HCT116 (cell line): ENCODE measurements around the gene RTN4IP1. TPM values are rescaled to one million over a fixed set of nuclear protein-coding genes. Genes with fewer than 3 reads are reported as not detected.

Experiments
- ATAC-seq: fragments of 200-7000 bp; cut with Tn5 transposase; 2 replicates; pipeline ENCODE4 v1.9.1; 2020; ENCODE audit warnings: mild to moderate bottlenecking, moderate library complexity
- BruUV-seq: library from RNA; stranded (reverse); fragments of 400-500 nt; replicated peaks from 2 replicates; lab custom pipeline; 2021; lab: Mats Ljungman, UMichigan
- CTCF ChIA-PET: fragments of 300-600 bp; sonication (Branson Sonifier 250); formaldehyde crosslinking; loops from one replicate; lab custom pipeline; 2021; ENCODE audit warnings: antibody characterized with exemption; lab: Charles Lee
- POLR2A ChIA-PET: fragments of 300-600, 350-600 bp; sonication (Branson Sonifier 250); formaldehyde crosslinking; loops from one replicate; lab custom pipeline; 2021; ENCODE audit warnings: antibody characterized with exemption; lab: Charles Lee
- RAD21 ChIA-PET, 2 experiments: fragments of 300-600 bp; sonication (Branson Sonifier 250); formaldehyde crosslinking; loops; one replicate each; lab custom pipeline; 2023; ENCODE audit warnings: low total read pairs in 2 of 2; ENCODE audit not compliant: uncharacterized antibody in 2 of 2, unreplicated experiment in 2 of 2, low non-redundant PET in 1 of 2; lab: Charles Lee
- DNase-seq: peaks from one replicate; pipeline ENCODE4 v3.0.0-alpha.2; 2010; ENCODE audit warnings: low read depth, low spot score
- H2AFZ ChIP-seq: fragments of 200-600 bp; shearing (Covaris generic), sonication (generic); 2 replicates; pipeline ENCODE4 v1.6.1; 2017; ENCODE audit warnings: low read depth, mixed run types, mixed read lengths, antibody characterized with exemption, low read length; ENCODE audit not compliant: poor library complexity, severe bottlenecking
- H3K27ac ChIP-seq: 2 replicates; pipeline ENCODE4 v1.5.1; 2012; ENCODE audit warnings: low read depth, low read length
- H3K27me3 ChIP-seq: fragments of 200-600 bp; sonication (generic); 2 replicates; pipeline ENCODE4 v1.6.1; 2016; ENCODE audit warnings: mixed run types, low read length, mixed read lengths; ENCODE audit not compliant: insufficient read depth
- H3K36me3 ChIP-seq, 2 experiments: fragments of 200-500 bp in 1 of 2; fragments of 200-600 bp in 1 of 2; sonication (Bioruptor generic) in 1 of 2; sonication (generic) in 1 of 2; 2 replicates each; pipeline versions ENCODE4 v1.5.1 to v1.6.1; 2014 to 2016; ENCODE audit warnings: low read length in 2 of 2, inconsistent platforms in 1 of 2, mixed read lengths in 1 of 2, mixed run types in 1 of 2; ENCODE audit not compliant: insufficient read depth in 2 of 2, control insufficient read depth in 1 of 2
- H3K4me1 ChIP-seq, 2 experiments: fragments of 200-600 bp in 1 of 2; sonication (generic) in 1 of 2; 2 replicates each; pipeline versions ENCODE4 v1.5.1 to v1.6.1; 2012 to 2017; ENCODE audit warnings: low read length in 2 of 2, inconsistent platforms in 1 of 2, mild to moderate bottlenecking in 1 of 2, mixed read lengths in 1 of 2, mixed run types in 1 of 2, moderate library complexity in 1 of 2; ENCODE audit not compliant: insufficient read depth in 2 of 2, control insufficient read depth in 1 of 2
- H3K4me2 ChIP-seq: fragments of 200-600 bp; sonication (generic); 2 replicates; pipeline ENCODE4 v1.6.1; 2017; ENCODE audit warnings: mixed run types, low read length, mixed read lengths
- H3K4me3 ChIP-seq, 2 experiments: fragments of 200-600 bp in 1 of 2; sonication (generic) in 1 of 2; replicated peaks in 1 of 2; 2 replicates each; pipeline ENCODE4 v1.5.1; 2011 to 2016; ENCODE audit warnings: low read length in 2 of 2, control low read depth in 1 of 2, low read depth in 1 of 2, mild to moderate bottlenecking in 1 of 2, mixed read lengths in 1 of 2, mixed run types in 1 of 2
- H3K79me2 ChIP-seq: fragments of 200-600 bp; sonication (generic); 2 replicates; pipeline ENCODE4 v1.6.1; 2017; ENCODE audit warnings: mild to moderate bottlenecking, mixed run types, low read length, moderate library complexity, mixed read lengths; ENCODE audit not compliant: insufficient read depth
- H3K9ac ChIP-seq: fragments of 200-600 bp; sonication (generic); 2 replicates; pipeline ENCODE4 v1.6.1; 2016; ENCODE audit warnings: low read length, mixed read lengths
- H3K9me2 ChIP-seq: fragments of 200-600 bp; sonication (generic), shearing (Covaris generic); 2 replicates; pipeline ENCODE4 v1.6.1; 2017; ENCODE audit warnings: mixed run types, mild to moderate bottlenecking, moderate library complexity; ENCODE audit not compliant: insufficient read depth
- H3K9me3 ChIP-seq, 2 experiments: fragments of 200-500 bp in 1 of 2; fragments of 200-600 bp in 1 of 2; sonication (Bioruptor generic) in 1 of 2; sonication (generic) in 1 of 2; 2 replicates each; pipeline ENCODE4 v1.6.1; 2014 to 2017; ENCODE audit warnings: low read length in 2 of 2, mixed read lengths in 2 of 2, inconsistent platforms in 1 of 2, low read depth in 1 of 2, mild to moderate bottlenecking in 1 of 2, mixed run types in 1 of 2, moderate library complexity in 1 of 2; ENCODE audit not compliant: control insufficient read depth in 1 of 2, insufficient read depth in 1 of 2
- H4K20me1 ChIP-seq: fragments of 200-600 bp; sonication (generic), shearing (Covaris generic); 2 replicates; pipeline ENCODE4 v1.6.1; 2017; ENCODE audit warnings: mixed run types, mild to moderate bottlenecking, moderate library complexity; ENCODE audit not compliant: insufficient read depth
- EGR1 ChIP-seq: IDR thresholded peaks from 2 replicates; pipeline ENCODE4 v1.6.1; 2012; ENCODE audit warnings: low read depth
- EZH2 ChIP-seq: fragments of 200-600 bp; sonication (generic); IDR thresholded peaks from 2 replicates; pipeline ENCODE4 v1.6.1; 2017; ENCODE audit warnings: antibody characterized with exemption, mixed run types
- EZH2phosphoT487 ChIP-seq: fragments of 200-600 bp; IDR thresholded peaks from 2 replicates; pipeline ENCODE4 v1.6.1; 2018; ENCODE audit warnings: antibody characterized with exemption, borderline replicate concordance
- POLR2AphosphoS5 ChIP-seq: IDR thresholded peaks from 2 replicates; pipeline ENCODE4 v1.6.1; 2011; ENCODE audit warnings: mild to moderate bottlenecking, low read depth, low read length, moderate library complexity
- RAD21 ChIP-seq: IDR thresholded peaks from 2 replicates; pipeline ENCODE4 v1.6.1; 2012; ENCODE audit warnings: low read depth, mild to moderate bottlenecking
- SIN3A ChIP-seq: IDR thresholded peaks from 2 replicates; pipeline ENCODE4 v1.6.1; 2012; ENCODE audit warnings: low read depth
- ZFX ChIP-seq: fragments of 450-650 bp; IDR thresholded peaks from 2 replicates; pipeline ENCODE4 v1.6.1; 2017
- intact Hi-C: fragments of 100-400 bp; cut with micrococcal nuclease; formaldehyde crosslinking; loops from 2 replicates; pipeline ENCODE4 v1.10.0; 2022
- total RNA-seq: library from RNA; stranded (reverse); gene quantifications from one replicate; pipeline ENCODE4 v1.2.1, GENCODE V29; 2021; ENCODE audit not compliant: unreplicated experiment
- TF ChIP-seq, protein P1 (sequence below): IDR thresholded peaks from 2 replicates; pipeline ENCODE4 v1.6.1; 2012; ENCODE audit warnings: low read depth
- TF ChIP-seq, protein P2 (sequence below): IDR thresholded peaks from 2 replicates; pipeline ENCODE4 v1.6.1; 2012

Gene RTN4IP1
- total RNA-seq, 1 experiment from 2014 or later, result 9.1 TPM

DNA sequence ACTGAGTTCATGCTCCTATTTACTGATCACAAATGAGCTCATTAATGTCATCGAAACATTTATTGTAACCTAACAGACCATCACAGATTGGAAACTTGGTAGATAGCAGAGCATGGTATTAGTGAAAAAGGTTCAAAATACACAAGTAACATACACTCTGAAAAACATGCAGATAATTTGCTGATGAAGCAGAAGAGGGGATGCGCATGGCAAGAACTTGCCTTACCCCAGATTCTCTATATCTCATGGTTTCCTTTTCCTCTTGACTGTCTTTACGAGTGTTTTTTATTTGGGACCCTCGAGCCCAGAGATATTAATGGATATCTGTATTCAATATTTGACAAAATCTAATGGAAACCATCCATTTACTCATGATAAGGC lies 37.7 kb upstream of the RTN4IP1 start:
- ChIA-PET CTCF (no interaction called here), POLR2A (no interaction called here), RAD21 (no interaction called here)
- TF ChIP-seq EGR1, result no peak
- TF ChIP-seq, protein P1, sequence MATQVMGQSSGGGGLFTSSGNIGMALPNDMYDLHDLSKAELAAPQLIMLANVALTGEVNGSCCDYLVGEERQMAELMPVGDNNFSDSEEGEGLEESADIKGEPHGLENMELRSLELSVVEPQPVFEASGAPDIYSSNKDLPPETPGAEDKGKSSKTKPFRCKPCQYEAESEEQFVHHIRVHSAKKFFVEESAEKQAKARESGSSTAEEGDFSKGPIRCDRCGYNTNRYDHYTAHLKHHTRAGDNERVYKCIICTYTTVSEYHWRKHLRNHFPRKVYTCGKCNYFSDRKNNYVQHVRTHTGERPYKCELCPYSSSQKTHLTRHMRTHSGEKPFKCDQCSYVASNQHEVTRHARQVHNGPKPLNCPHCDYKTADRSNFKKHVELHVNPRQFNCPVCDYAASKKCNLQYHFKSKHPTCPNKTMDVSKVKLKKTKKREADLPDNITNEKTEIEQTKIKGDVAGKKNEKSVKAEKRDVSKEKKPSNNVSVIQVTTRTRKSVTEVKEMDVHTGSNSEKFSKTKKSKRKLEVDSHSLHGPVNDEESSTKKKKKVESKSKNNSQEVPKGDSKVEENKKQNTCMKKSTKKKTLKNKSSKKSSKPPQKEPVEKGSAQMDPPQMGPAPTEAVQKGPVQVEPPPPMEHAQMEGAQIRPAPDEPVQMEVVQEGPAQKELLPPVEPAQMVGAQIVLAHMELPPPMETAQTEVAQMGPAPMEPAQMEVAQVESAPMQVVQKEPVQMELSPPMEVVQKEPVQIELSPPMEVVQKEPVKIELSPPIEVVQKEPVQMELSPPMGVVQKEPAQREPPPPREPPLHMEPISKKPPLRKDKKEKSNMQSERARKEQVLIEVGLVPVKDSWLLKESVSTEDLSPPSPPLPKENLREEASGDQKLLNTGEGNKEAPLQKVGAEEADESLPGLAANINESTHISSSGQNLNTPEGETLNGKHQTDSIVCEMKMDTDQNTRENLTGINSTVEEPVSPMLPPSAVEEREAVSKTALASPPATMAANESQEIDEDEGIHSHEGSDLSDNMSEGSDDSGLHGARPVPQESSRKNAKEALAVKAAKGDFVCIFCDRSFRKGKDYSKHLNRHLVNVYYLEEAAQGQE, result no peak
- TF ChIP-seq ZFX, result no peak
- TF ChIP-seq SIN3A, result no peak
- TF ChIP-seq RAD21, result no peak
- no peak for TF ChIP-seq EZH2
- no peak for TF ChIP-seq EZH2phosphoT487
- TF ChIP-seq POLR2AphosphoS5, result no peak
- TF ChIP-seq, protein P2, sequence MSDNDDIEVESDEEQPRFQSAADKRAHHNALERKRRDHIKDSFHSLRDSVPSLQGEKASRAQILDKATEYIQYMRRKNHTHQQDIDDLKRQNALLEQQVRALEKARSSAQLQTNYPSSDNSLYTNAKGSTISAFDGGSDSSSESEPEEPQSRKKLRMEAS, result no peak
- H3K9me3 ChIP-seq, result no peaks in the 10 kb centered on the region
- no peaks in the 10 kb centered on the region for H3K9me2 ChIP-seq
- H3K36me3 ChIP-seq, result peaks cover 8 to 20% of the 10 kb centered on the region in 2 experiments; a peak in 3 of 4 replicates
- H3K9ac ChIP-seq, result no peak overlapping the region
- no TSS peak for BruUV-seq
- H3K27me3 ChIP-seq, result no peaks in the 10 kb centered on the region
- H3K27ac ChIP-seq, result no peak overlapping the region
- H3K4me2 ChIP-seq, result no peak overlapping the region
- no peak for DNase-seq
- ATAC-seq, result no peak
- H2AFZ ChIP-seq, result no peak overlapping the region
- no peak overlapping the region for H3K4me3 ChIP-seq
- no peaks in the 10 kb centered on the region for H3K4me1 ChIP-seq
- no peaks in the 10 kb centered on the region for H3K79me2 ChIP-seq
- H4K20me1 ChIP-seq, result no peaks in the 10 kb centered on the region
- intact Hi-C loops, result no loop called here
